T-helper 17 cell (primary cell): ENCODE data around the gene ZNF684. TPM values are rescaled to one million over a fixed set of nuclear protein-coding genes. Genes with fewer than 3 reads are reported as not detected.

Experiments
- ATAC-seq: fragments of 150-1000 bp; cut with Tn5 transposase; 2 replicates; pipeline ENCODE4 v1.10.0; 2021; ENCODE audit warnings: mild to moderate bottlenecking, moderate library complexity
- DNase-seq, 3 donors: peaks; one replicate each; pipeline versions ENCODE4 v3.0.0 to v3.0.0-alpha.2; 2020 to 2021
- H3K9me3 ChIP-seq: one replicate; pipeline ENCODE4 v1.7.0; 2013; ENCODE audit warnings: low read length, mild to moderate bottlenecking; ENCODE audit not compliant: control insufficient read depth, poor library complexity, severe bottlenecking
- H3K27ac Mint-ChIP-seq: one replicate; pipeline ENCODE4 v1.8.0; 2022; ENCODE audit warnings: mild to moderate bottlenecking, moderate library complexity, mixed read lengths
- H3K27me3 Mint-ChIP-seq: one replicate; pipeline ENCODE4 v1.8.0; 2022; ENCODE audit warnings: mixed read lengths
- H3K36me3 Mint-ChIP-seq: one replicate; pipeline ENCODE4 v1.8.0; 2022; ENCODE audit warnings: low read depth, mixed read lengths
- H3K4me1 Mint-ChIP-seq: one replicate; pipeline ENCODE4 v1.8.0; 2022; ENCODE audit warnings: mild to moderate bottlenecking, mixed read lengths
- H3K4me3 Mint-ChIP-seq: one replicate; pipeline ENCODE4 v1.8.0; 2022; ENCODE audit warnings: mild to moderate bottlenecking, moderate library complexity, mixed read lengths
- total RNA-seq, 4 donors: library from RNA in 2 of 4; stranded (reverse) in 2 of 4; gene quantifications; one replicate each; pipeline ENCODE4 v1.2.3 and lab custom pipeline; 2022 to 2026

ZNF684 gene
- total RNA-seq, 2 donors from 2014 or later: 3.3 to 4.7 TPM

GRCh38 chr1:40592107-40592803 lies 60.8 kb downstream of the ZNF684 start:
- H3K36me3 Mint-ChIP-seq: no peaks in the 10 kb centered on the region
- H3K9me3 ChIP-seq: no peaks in the 10 kb centered on the region
- no peak overlapping the region for H3K4me3 Mint-ChIP-seq
- peaks cover 10% of the 10 kb centered on the region for H3K4me1 Mint-ChIP-seq
- no peak overlapping the region for H3K27ac Mint-ChIP-seq
- ATAC-seq (no peak), DNase-seq (no peak)
- peaks cover 7% of the 10 kb centered on the region for H3K27me3 Mint-ChIP-seq

DNA sequence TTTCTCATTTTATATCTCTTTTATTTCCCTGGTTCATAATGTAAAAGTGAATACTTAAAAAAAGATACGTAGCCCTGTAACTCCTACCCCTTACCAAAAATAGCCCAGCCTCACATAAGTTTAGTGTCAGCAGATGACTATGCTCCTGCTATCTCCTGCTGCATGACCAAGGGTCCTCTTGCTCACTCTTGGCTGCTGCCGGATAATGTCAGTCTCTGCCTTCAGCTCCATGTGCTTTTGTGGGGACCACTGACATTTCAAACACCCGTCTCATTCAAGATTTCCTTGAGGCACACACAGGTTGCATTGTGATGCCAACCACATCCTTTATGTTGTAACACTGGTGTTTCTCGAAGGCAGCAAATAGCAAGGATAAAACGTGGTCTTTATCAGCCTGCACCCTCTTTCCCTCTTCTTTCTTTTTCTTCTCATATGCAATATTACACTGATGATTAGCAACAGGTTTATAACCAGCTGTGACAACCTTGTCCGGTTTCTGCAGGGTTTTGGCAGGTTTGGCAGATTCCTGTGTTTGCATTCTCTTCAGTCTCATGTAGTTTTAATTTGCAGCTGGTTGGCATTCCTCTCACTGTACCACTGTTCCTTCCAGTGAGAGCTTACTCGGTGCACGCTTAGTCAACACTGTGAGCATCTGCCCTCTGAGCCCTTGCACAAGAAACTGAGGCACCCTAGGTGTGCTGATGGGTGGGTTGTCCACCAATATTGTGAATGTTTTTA lies 62.2 kb downstream of the ZNF684 start:
- H3K9me3 ChIP-seq: no peaks in the 10 kb centered on the region
- ATAC-seq (no peak), DNase-seq (no peak)
- peak overlapping the region; percentile 14 for H3K27ac Mint-ChIP-seq
- H3K4me3 Mint-ChIP-seq: no peak overlapping the region
- peaks cover 14% of the 10 kb centered on the region for H3K27me3 Mint-ChIP-seq
- peaks cover 12% of the 10 kb centered on the region for H3K4me1 Mint-ChIP-seq
- H3K36me3 Mint-ChIP-seq: no peaks in the 10 kb centered on the region

DNA sequence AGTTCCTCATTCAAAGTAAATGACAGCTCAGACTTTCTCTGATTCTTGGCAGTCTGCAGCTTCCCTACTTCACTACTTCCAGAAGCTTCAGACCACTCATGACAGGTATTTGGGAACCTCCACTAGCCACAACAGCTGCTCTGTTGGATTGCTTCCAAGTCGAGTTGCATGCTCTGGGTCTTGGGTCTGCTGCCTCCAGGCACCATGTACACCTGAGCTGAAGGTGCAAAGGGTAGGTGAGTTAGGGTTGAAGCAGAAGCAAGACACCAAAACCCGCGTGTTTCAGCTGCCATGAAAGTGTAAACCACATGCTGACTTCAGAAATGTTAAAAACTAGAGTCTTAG lies 62.7 kb downstream of the ZNF684 start:
- Mint-ChIP-seq H3K27ac (no peak overlapping the region), H3K4me1 (peaks cover 13% of the 10 kb centered on the region), H3K4me3 (no peak overlapping the region), H3K36me3 (no peaks in the 10 kb centered on the region), H3K27me3 (peaks cover 16% of the 10 kb centered on the region)
- DNase-seq (no peak), ATAC-seq (no peak)
- no peaks in the 10 kb centered on the region for H3K9me3 ChIP-seq

GRCh38 chr1:40595623-40596022 lies 64.2 kb downstream of the ZNF684 start:
- DNase-seq (no peak), ATAC-seq (no peak)
- peaks cover 14% of the 10 kb centered on the region for H3K27me3 Mint-ChIP-seq
- H3K4me1 Mint-ChIP-seq: peaks cover 13% of the 10 kb centered on the region
- H3K27ac Mint-ChIP-seq: no peak overlapping the region
- no peaks in the 10 kb centered on the region for H3K9me3 ChIP-seq
- H3K4me3 Mint-ChIP-seq: no peak overlapping the region
- H3K36me3 Mint-ChIP-seq: no peaks in the 10 kb centered on the region

Other genes with a start within 250 kb of the ZNF684 start
- gene COL9A2, start 214.4 kb upstream of the ZNF684 start, total RNA-seq: 1 to 10 TPM; 2.6 to 4.3 TPM
- gene SMAP2, start 157.9 kb upstream of the ZNF684 start, total RNA-seq: 100 to 1,000 TPM; 155 to 169 TPM
- gene ZFP69B, start 81.2 kb upstream of the ZNF684 start, total RNA-seq: 1 to 10 TPM; 2.1 to 2.8 TPM
- 1 to 10 TPM; 3.1 to 3.4 TPM for gene ZFP69, start 54.3 kb upstream of the ZNF684 start, total RNA-seq
- 1 to 10 TPM; 4.4 to 7.4 TPM for gene EXO5, start 22.9 kb upstream of the ZNF684 start, total RNA-seq
- 1 to 10 TPM; 1.7 to 2.1 TPM for gene RIMS3, start 134.0 kb downstream of the ZNF684 start, total RNA-seq
- gene NFYC, start 160.1 kb downstream of the ZNF684 start, total RNA-seq: 10 to 100 TPM; 42.3 to 45.7 TPM